Measurements from ENCODE around the gene CCDC137. TPM values are rescaled to one million over a fixed set of nuclear protein-coding genes. Genes with fewer than 3 reads are reported as not detected.

Gene CCDC137
- total and polyA plus RNA-seq, 2 donors (not counting 3 experiments of a cell fraction or from before 2014, with no cell fraction given), result 12.9 to 32.2 TPM

GRCh38 chr17:81702934-81703746 is 36.6 kb downstream of the CCDC137 start, which contains the start of gene MRPL12:
TSS of gene MRPL12 (plus strand) at chr17:81703367. CDS start at chr17:81703502, 135 bp downstream.
- peak within 1 kb of the TSS; percentile 70 to 86 (median 76) for H3K4me3 ChIP-seq (replicated peaks in 1 of 3; ENCODE audit: insufficient read depth in 1 of 3, low read depth in 1 of 3, low read length in 3 of 3)
- peaks cover 35% of the 10 kb centered on the region for H3K79me2 ChIP-seq (ENCODE audit: control insufficient read depth, insufficient read depth, low read length)
- peak within 1 kb of the TSS; percentile 98 for H3K9ac ChIP-seq (replicated peaks; ENCODE audit: extremely low read depth, insufficient read depth, low read length)
- ChIA-PET POLR2A (interaction anchor here (0.6 to 1.0 kb wide), 2 partner anchors 20 to 220 kb away, joined by 3 to 4 read pairs; partner anchors contain the start of gene ARL16), CTCF (interaction anchor here (1.0 to 2.8 kb wide), 4 partner anchors 9 to 124 kb away, joined by 3 to 19 read pairs (median 4); partner anchors contain the start of genes ARL16 and HGS)
- peak; percentile 98 for TF ChIP-seq POLR2AphosphoS5 (IDR thresholded peaks at IDR 0.05; ENCODE audit: insufficient read depth, low read depth, low read length)
- no peak for TF ChIP-seq GATA2 (IDR thresholded peaks at IDR 0.05; ENCODE audit: insufficient read depth, insufficient read length, low read depth, low read length)
- TF ChIP-seq CTCF (IDR thresholded peaks at IDR 0.05; ENCODE audit: extremely low read depth in 1 of 2, insufficient read depth in 1 of 2, low read depth in 1 of 2, low read length in 2 of 2), result peak in 1 of 2 donors; percentile 28
- no peak for TF ChIP-seq EZH2 (IDR thresholded peaks at IDR 0.05; ENCODE audit: borderline replicate concordance, low read depth, low read length, severe bottlenecking)
- peak; percentile 82 for TF ChIP-seq MYC (IDR thresholded peaks at IDR 0.05; ENCODE audit: low read depth, low read length)
- peak; percentile 98 for TF ChIP-seq POLR2A (IDR thresholded peaks at IDR 0.05; ENCODE audit: low read depth, low read length)
- peak; percentile 59 for TF ChIP-seq MAX (IDR thresholded peaks at IDR 0.05; ENCODE audit: insufficient read depth, insufficient read length)
- peak; percentile 97 for FAIRE-seq
- H3K4me1 ChIP-seq (ENCODE audit: control insufficient read depth, extremely low read depth, insufficient read depth, low read length), result peaks cover 19% of the 10 kb centered on the region
- dilution Hi-C loops (cut with MboI; ENCODE audit: extremely low pct_ligation_motif_present, low sequenced_read_pairs), result no loop called here
- H4K20me1 ChIP-seq (replicated peaks; ENCODE audit: control insufficient read depth, extremely low read depth, insufficient read depth, low read length), result no peaks in the 10 kb centered on the region
- H3K27ac ChIP-seq (ENCODE audit: insufficient read depth, low read depth, low read length), result peak within 1 kb of the TSS; percentile 87
- peak within 1 kb of the TSS; percentile 79 for H3K4me2 ChIP-seq (ENCODE audit: insufficient read depth, low read length)
- intact Hi-C loops (cut with micrococcal nuclease), result loop anchor here (1.0 to 2.0 kb wide), 2 partner anchors 9 to 18 kb away; partner anchors contain the start of genes HGS and SLC25A10
- H3K27me3 ChIP-seq (ENCODE audit: control insufficient read depth in 2 of 2, insufficient read depth in 2 of 2, low read length in 2 of 2), result no peaks in the 10 kb centered on the region
- H2AFZ ChIP-seq (ENCODE audit: low read depth, low read length), result peak within 1 kb of the TSS; percentile 30
- H3K36me3 ChIP-seq (ENCODE audit: control insufficient read depth in 2 of 2, extremely low read depth in 1 of 2, insufficient read depth in 2 of 2, low read length in 2 of 2), result peaks cover 6 to 33% of the 10 kb centered on the region in 2 experiments
- H3K9me1 ChIP-seq (replicated peaks; ENCODE audit: control insufficient read depth, extremely low read depth, insufficient read depth, low read length), result no peaks in the 10 kb centered on the region
- peak; percentile 93 for DNase-seq (ENCODE audit: low read depth, low spot score)
- no TSS peak for BruUV-seq (replicated peaks)
- H3K9me3 ChIP-seq (replicated peaks; ENCODE audit: control insufficient read depth, insufficient read depth, low read length), result no peaks in the 10 kb centered on the region
